ENCODE results near the gene CNTLN.

- no peak for TF ChIP-seq POLR2A (IDR thresholded peaks at IDR 0.05)
- no peak for TF ChIP-seq POLR2AphosphoS5 (IDR thresholded peaks at IDR 0.05)
- no peak for TF ChIP-seq CTCF (IDR thresholded peaks at IDR 0.05)
These were observed 95.2 kb downstream of the CNTLN start for GRCh38 chr9:17229945-17230560.

All from transverse colon (tissue), 4 donors.